Stimulated activated CD4-positive, alpha-beta T cell treated with anti-CD3 and anti-CD28 coated beads, TNF-alpha, amount 100 ng/mL, for 1 hour (primary cell): ENCODE data around the gene ATP10A.

Source experiments
- DNase-seq, 3 donors: peaks; one replicate each; pipeline ENCODE4 v3.0.0-alpha.2; 2020; ENCODE audit warnings: low read depth in 3 of 3, low spot score in 1 of 3

ATP10A gene

DNA sequence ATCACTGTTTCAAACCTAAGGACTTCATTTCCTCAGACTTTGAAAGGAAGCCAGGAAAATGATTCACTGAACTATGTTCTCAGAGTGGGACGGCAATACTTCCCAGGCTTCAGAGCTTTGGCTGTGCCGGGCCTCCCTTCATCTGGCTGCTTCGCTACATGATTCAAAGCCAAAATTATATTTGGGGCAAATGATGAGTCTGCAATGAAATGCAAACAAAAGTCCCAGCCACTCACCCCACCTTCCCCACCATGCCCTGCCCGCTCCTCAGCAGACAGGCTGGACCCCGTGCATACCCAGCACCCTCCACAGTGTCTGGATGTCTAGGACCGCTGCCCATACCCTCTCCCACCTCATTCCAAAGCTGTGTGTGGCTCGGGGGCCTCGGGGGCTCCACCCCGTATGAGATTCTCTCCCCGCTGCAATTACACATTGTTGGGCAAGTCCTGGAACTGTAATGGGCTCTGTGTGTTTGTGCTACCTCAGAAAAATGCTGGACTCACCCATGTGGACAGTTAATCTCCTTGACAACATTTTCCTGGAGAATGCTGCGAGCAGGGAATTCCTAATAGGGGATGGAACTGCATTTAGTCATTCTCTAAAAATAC, 32.2 kb downstream of the ATP10A start:
- DNase-seq = no peak

DNA sequence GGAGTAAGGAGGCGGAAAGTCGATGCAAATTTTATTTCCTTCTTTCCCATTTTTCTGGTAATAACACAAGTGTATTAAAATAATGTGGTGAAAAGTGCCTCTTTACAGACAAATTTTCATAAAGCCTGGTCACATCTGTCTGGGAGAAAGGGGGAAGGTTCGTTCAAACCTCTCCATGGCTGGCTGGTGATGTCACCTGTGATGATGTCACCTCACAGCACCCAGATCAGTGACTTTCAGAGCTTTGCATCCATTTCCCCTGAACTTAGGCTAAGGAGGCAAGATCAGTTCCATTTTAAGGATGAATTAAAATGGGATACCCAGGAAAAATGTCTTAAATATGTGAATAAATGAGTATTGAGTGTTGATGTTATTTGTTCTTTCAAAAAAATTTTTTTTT, 34.1 kb downstream of the ATP10A start:
- no peak for DNase-seq

DNA sequence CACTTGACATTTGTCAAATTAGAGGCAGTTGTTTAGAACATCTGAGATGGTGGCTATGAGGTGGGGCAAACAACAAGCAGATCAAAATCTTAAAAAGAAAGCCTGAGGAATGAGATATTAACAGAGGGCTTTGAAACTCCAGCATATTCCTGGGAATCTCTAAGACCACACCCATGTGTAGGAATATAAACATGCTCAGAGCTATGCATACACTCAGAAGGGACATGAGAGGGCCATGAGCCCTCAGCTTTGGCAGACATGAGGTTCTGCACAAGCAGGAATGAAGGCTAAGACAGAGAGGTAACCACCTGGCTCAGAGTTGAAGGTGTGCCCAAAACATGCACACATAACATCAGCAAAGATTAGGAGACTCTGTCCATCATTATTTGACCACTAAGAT, 37.9 kb downstream of the ATP10A start:
- no peak for DNase-seq

DNA sequence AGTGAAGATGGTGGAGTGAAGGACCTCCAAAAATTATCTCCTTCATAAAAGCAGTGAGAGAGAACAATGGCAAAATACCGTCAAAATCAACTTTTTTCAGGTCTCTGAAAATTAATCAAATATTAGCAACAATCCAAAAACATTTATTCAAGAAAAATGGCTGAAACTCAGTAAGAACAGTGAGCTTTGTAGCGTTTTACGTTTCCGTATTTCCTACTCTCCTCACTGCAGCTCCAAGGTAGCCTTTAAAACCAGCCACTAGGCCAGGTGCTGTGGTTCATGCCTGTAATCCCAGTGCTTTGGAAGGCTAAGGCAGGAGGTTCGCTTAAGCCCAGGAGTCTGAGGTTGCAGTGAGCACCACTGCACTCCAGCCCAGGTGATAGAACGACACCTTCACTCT, 38.5 kb downstream of the ATP10A start:
- DNase-seq = no peak

DNA sequence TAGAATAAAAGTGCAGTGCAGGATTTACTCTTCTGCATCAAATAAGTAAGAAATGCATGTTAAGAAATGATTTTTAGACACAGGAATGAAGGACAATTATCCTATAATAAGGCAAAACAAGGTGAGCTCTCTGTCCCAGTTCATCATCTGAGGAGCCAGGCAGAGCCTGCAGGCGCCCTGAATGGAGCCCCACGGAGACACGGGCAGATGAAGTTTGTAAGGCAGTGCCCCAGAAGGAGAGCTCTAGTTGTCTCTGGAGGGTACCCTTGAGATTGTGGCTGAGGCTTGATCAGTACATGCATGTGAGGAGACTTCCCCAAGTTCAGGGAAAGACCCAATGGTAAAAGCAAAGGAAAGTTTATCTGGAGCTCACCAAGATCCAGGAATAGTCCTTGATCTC, 50.3 kb downstream of the ATP10A start:
- DNase-seq = no peak

DNA sequence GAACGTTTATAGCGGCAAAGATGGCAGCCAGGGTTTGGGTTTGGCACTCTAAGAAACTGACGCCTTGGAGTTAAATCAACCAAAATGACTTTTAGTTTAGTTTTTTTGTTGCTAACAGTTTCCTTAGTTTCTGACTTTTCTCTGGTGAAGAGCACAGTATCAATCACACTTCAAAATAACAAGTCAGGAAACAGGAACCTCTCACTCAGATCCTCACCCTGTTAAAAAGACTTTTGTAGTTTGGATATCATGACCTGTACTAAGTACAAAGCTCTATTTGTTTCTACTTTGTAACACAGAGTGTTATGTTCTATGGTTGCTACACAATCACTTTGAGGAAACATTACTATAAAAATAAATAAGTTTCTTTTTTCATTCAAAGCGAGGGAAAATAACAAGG, 51.1 kb downstream of the ATP10A start:
- DNase-seq = no peak

DNA sequence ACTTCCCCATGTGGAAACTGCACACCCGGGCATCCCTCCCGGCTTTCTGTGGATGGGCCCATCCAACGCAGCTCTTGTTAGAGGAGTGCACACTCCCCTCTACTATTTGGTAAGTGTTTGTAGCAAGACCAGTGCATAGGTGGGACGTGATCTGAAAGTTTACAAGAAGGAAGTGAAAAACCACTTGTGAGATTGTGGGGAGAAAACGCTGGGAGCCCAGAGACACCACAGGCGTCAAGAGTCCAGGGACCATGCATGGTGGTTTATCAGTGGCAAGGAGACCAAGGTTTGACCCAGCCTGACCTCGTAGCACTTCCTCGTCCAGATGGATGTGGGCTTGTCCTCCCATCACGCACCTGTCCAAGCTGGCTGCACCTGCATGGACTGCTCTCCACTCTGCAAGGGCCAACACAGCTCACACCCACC, 51.6 kb downstream of the ATP10A start:
- no peak for DNase-seq

DNA sequence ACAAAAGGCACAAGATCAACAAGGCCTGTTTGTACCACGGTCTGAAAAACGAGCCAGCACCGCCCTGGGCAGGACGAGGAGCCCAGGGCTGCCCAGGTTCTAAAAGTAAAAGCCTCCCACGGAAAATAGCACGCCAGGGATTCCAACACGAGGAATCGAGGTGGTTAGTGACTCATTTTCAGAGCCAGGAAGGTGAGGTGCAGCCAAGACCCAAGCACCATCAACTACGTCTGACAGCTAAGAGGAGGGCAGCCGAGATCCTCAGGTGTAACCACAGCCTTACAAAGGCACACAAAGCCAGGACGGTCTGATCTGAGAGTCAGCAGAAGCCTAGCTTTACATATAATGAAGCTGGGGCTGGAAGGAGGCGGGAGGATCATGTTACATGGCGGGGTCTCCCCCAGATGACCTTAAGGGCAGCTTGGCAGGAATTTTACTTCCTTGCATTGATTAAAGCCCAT, 52.5 kb downstream of the ATP10A start:
- peak in 1 of 3 donors; percentile 8 for DNase-seq

DNA sequence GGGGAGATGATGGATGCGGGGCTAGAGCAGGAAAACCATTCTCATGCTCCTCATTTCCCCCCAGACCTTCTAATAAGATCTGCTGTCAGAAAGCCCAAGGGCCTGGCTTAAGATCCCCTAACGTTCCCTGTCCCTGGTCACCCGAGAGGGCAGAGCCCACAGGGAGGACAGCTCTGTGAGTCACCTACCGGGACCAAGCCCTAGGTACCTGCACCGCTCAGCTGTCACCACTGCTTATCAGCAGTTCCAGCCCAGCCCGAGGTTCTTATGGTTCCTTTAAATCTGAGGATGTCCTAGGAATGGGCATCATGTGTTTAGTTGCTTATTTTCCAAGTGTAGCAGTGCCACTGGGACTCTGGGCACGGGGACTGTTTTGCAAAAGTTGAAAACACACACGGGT, 53.0 kb downstream of the ATP10A start:
- no peak for DNase-seq

DNA sequence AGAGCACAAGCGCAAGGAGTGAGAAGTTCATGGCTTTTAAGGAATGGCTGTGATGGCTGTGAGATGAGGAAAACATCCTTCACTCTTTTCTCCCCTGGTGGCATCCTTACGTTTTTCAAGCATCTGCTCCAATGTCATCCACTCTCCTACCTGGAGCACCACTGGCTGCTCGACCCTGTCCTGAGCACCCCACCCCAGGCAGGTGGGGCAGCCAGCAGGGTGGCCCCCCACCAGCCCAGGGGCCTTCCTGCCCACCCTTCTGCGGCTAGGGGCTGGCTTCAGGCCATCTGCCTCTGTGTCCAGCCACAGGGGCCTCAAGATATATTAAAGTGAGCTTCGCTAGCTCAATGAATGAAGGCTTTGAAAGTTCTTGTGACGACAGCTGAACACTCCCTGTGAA, 56.1 kb downstream of the ATP10A start:
- no peak for DNase-seq

DNA sequence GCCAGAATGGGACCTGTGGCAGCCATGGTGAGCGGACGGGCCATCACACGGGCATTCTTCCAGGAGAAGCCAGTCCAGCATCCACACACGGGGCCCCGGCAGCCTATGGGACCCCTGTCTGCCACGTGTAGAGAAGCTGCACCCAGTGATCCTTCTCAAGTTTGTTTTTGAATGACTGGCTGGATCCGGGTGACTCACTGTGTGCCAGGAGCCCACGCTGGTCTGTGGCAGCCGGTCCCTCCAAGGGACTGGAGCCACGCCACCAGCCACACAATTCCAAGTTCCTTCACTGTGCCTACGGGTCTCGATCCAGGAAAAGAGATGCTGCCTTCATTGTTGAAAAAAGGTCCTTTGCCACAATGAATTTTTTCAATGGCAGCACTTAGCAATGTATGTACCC, 58.1 kb downstream of the ATP10A start:
- DNase-seq = no peak

DNA sequence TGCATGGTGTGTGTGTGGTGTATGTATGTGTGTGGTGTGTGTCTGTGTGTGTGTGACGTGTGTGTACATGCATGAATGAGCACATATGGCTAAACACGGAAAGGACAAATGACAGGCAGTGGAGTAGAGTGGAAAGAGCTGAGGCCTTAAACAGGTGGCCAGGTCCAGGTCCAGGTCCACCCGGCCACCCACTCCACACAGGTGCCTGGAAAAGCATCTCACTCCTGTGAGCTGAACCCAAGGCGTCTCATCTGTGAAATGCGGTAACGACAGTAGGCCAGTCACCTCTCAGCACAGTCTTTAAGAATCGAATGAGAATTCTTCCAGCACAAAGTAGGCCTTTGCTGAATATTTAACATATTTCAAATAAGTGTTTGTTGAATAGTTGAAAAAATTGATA, 58.7 kb downstream of the ATP10A start:
- DNase-seq = no peak

DNA sequence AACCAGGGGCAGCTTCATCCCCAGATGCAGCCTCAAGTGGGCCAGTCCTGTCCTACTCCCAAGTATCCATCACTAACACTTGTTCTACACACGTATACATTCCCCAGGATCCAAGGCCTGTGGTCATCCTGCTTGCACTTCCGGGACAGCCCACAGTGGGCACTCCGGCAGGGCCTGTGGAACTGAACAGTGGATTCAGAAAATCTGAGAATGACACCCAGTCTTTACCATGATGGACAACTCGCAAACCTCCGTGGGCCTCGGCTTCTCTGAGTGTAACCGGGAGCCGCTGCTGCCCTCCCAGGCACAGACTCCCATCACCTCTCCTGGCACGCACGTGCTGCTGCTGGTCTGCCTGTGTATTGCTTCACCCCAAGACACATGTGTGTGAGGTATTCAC, 59.6 kb downstream of the ATP10A start:
- no peak for DNase-seq

DNA sequence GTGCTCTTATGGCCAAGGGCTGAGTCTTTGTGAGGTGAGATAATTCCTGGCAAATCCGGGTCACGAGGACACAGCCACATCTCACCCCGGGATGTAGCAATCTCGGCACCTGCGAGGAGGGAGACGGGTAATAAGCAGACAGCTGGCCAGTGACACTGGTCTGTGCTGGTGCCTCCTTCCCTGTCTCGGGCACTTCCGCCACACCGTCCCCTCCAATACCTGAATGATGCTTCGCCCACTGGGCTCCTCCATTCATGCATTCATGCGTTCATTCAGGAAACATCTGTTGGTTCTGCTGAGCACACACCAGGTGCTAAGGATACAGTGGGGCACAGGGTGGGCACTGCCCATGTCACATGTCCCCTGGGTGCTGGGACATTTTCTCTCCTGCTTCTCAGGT, 60.1 kb downstream of the ATP10A start:
- no peak for DNase-seq

DNA sequence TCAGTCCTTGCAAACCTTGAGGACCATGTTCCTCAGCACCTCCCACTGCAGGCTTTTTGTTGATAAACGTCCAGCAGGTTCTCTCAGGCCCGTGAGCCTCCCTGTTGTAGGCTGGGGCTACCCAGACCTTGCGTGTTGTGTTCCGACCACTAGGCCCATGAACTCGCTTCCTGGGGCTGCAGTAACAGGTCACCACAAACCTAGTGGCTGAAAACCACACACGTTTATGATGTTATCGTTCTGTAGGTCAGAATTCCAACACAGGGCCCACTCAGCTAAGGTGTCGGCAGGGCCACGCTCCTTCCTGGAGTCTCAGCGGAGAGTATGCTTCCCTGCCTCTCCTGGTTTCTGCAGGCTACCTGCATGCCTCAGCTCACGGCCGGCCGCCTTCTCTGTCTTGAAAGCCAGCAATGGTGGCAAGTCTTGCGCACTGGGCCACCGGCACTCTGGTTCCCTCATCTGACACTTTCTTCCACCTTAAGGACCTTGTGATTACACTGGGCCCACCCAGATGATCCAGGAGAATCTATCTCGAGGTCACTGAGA, 60.8 kb downstream of the ATP10A start:
- DNase-seq = no peak

DNA sequence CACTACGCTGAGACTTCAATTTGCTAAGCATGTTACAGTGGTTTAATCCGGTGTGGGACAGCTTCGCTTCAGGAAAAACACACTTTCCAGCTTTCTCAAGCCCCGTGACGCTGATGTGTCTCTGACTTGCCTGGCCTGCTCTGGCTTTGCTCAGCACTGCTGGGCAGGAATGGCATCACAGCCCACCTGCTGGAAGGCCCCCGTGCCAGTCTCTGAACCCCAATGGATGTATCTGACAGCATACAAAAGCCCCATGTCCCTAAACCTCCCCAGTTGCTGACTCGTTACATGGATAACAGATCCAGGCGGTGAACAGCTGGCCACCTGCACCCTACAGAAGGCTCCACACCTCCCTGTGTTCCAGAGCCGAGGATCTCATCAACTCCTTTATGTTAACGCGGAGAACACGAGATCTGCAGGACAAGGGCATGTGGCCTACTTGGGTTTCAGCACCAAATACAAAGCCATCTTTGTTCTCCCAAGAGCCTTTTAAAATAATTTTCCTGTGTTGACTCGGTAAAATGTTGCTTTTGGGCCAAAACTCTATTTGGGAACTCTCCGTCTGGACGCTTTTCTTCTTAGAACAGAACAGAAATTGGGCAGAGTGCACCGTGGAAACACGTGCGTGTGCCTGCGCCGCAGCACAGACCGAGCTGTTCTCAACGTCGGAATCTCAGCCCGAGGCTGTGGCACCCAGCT, 61.4 kb downstream of the ATP10A start:
- DNase-seq = no peak

DNA sequence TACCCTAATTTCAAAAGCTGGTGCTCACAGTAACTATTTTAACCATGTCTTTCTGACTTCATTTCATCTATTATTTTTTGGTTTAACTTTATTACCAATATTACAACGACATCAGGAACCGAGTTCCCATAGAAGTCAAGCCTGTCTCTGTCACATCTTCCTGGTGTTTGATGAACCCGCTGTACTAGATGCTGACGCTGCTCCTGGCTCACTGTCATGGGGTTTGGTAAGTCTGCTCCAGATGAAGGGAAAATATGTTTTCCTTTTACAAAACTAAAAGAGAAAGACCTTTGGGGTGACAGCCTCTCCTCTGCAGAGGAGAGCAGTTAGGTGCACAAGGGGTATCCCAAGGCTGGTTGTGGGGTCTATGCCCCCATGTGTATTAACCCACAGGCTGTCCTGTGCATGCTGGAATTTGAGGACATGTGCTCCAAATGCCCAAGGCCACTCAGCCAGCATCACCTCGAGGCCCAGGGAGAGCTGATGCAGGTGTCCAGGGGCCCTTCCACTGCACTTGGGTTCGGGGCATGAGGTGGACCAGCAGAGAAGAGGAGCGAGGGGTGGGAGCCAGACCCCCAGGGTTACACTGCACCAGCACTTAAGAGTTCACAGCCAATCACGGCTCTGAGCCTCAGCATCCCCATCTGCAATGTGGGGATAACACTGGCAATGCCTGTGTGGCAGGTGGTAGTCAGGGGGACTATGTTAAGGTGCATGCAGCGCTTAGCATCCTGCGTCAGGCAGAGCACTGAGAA, 62.2 kb downstream of the ATP10A start:
- no peak for DNase-seq

DNA sequence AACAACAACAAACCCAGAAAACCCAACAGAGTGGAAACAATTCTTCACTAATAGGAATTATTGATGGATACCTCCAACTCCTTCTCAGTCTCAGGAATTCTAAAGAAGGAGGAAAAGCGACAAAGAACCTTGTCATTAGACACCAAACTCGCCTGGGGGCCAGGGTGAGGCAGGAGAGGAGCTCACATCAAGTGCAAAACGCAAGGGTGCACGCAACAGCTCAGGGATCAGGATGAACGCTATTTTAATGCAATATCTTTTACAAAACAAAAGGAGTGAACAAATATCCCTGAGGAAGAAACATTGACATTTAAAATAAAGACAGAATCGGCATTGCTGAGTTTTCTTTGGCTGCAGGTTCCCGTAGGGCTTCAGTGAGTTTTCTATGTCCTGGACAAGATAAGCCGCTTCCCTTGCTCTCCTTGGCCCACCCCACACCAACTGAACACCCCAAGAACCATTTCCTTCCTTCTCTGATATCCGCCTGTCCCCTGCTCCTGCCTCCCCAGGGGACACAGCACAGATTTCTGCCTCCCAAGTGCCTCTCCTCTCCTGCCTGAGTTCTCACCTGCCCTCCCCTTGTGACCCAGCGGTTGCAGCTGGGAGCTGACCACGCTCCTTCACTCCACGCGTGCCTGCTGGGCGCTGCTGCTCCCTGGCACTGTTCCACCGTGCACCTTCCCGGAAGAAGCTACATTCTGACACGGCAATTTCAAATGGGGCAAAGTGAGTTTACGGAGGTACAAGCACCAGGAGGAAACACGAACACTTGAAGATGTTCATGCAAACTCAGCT, 63.0 kb downstream of the ATP10A start:
- DNase-seq = no peak

DNA sequence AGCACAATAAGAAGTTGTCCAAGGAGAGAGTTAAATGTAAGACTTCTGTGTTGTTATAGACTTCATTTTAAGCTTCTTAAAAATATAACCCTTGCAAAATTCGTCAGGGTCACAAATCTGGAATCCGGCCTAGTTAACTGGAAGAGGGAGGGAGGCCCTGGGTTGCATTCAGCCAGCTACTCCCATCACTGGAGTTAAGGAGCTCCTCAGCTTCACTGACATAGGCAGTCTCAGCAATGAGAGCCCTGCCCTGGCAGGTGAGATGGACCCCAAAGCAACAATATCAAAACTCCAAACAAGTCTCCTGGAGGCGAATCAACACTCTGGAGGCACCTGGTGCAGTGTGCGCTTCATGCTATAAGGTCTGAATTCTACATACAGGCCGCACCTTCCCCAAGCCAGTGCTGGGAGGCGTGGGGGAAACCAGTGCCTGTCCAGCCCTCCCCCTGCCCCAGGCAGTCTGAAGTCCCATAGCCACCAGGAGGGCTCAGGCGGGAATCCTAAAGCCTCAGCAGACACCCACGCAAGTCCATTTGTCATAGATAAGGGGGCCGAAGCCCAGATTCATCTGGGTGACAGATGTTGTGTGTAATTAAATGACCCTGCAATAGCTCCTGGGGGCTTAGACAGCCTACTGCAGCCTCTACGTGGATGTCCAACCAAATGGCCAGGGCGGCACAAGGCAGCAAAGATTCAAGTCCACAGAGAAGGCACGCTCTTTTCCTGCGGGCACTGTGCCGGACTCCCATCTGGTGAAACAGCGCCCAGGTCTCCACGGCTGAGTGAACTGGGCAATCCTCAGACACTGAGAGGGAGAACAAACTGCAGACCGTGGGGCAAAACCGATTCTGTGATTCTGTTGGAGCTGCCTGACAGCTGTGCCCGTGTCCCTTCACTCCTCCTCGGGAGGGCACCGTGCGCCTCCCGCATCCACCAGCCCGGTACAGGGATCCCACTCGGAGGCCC, 64.9 kb downstream of the ATP10A start:
- DNase-seq = no peak

DNA sequence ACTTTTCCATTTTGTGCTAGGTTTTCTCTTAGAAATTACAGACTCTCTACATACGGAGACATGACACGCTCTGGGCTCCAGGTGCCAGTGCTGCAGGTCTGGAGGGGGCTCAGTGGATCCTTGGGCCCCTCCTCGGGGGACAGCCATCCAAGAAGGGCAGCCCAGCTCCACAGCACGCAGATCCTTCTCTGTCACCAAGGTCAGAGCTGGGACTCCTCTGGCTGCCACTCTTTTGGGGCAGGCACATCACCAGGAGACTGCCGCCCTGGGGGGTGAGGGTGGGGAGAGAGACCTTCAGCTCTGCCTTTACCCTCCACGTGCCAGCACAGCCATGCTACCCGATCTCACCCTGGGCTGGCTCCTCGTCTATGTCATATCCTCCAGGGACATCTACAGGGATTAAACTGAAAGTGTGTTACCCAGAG, 65.6 kb downstream of the ATP10A start:
- DNase-seq = no peak
